ENCODE results near the gene CMC2. TPM values are rescaled to one million over a fixed set of nuclear protein-coding genes. Genes with fewer than 3 reads are reported as not detected.

CMC2 gene
- total RNA-seq, 1 experiment from 2014 or later: 82.0 TPM

- TF ChIP-seq, protein P1, sequence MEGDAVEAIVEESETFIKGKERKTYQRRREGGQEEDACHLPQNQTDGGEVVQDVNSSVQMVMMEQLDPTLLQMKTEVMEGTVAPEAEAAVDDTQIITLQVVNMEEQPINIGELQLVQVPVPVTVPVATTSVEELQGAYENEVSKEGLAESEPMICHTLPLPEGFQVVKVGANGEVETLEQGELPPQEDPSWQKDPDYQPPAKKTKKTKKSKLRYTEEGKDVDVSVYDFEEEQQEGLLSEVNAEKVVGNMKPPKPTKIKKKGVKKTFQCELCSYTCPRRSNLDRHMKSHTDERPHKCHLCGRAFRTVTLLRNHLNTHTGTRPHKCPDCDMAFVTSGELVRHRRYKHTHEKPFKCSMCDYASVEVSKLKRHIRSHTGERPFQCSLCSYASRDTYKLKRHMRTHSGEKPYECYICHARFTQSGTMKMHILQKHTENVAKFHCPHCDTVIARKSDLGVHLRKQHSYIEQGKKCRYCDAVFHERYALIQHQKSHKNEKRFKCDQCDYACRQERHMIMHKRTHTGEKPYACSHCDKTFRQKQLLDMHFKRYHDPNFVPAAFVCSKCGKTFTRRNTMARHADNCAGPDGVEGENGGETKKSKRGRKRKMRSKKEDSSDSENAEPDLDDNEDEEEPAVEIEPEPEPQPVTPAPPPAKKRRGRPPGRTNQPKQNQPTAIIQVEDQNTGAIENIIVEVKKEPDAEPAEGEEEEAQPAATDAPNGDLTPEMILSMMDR (IDR thresholded peaks at IDR 0.05): no peak
- TF ChIP-seq SIN3A (IDR thresholded peaks at IDR 0.05; ENCODE audit: borderline replicate concordance, insufficient read depth, low read depth, low read length) (no peak), REST (IDR thresholded peaks at IDR 0.05; ENCODE audit: insufficient read depth in 1 of 2, low read depth in 2 of 2, low read length in 1 of 2) (no peak), POLR2AphosphoS5 (IDR thresholded peaks at IDR 0.05; ENCODE audit: low read depth, low read length) (no peak)
- intact Hi-C loops (cut with micrococcal nuclease; ENCODE audit: unreplicated experiment) (no loop called here), in situ Hi-C loops (cut with HindIII; ENCODE audit: low pct_unique_long_range_greater_than_20kb, low sequenced_read_pairs) (no loop called here)
- CTCF ChIA-PET: no interaction called here
- H3K4me1 ChIP-seq (ENCODE audit: control insufficient read depth, insufficient read depth, low read length): no peaks in the 10 kb centered on the region
- DNase-seq (ENCODE audit: low read depth, low spot score) (no peak), ATAC-seq (no peak)
- no TSS peak for BruUV-seq (replicated peaks)
- no peak overlapping the region for H3K4me3 ChIP-seq (ENCODE audit: low read depth in 2 of 2, low read length in 2 of 2)
- no peaks in the 10 kb centered on the region for H3K9me3 ChIP-seq (ENCODE audit: control insufficient read depth, insufficient read depth, low read depth, low read length)
- peaks cover 2% of the 10 kb centered on the region; the same call in 1 of the 2 replicates for H3K36me3 ChIP-seq (ENCODE audit: control insufficient read depth, insufficient read depth, low read length)
- H3K27me3 ChIP-seq (ENCODE audit: control insufficient read depth, insufficient read depth, low read length): no peaks in the 10 kb centered on the region
- POLR2A ChIA-PET: no interaction called here
- H3K27ac ChIP-seq (ENCODE audit: low read length): no peak overlapping the region
These were observed 36.1 kb upstream of the CMC2 start for GRCh38 chr16:81042821-81043220.

- intact Hi-C loops (cut with micrococcal nuclease; ENCODE audit: unreplicated experiment) (no loop called here), in situ Hi-C loops (cut with HindIII; ENCODE audit: low pct_unique_long_range_greater_than_20kb, low sequenced_read_pairs) (no loop called here)
- DNase-seq (ENCODE audit: low read depth, low spot score): no peak
- Histone ChIP-seq H3K4me3 (ENCODE audit: low read depth in 2 of 2, low read length in 2 of 2) (no peak overlapping the region), H3K9me3 (ENCODE audit: control insufficient read depth, insufficient read depth, low read depth, low read length) (no peaks in the 10 kb centered on the region), H3K27me3 (ENCODE audit: control insufficient read depth, insufficient read depth, low read length) (no peaks in the 10 kb centered on the region), H3K36me3 (ENCODE audit: control insufficient read depth, insufficient read depth, low read length) (peaks cover 3% of the 10 kb centered on the region), H3K27ac (ENCODE audit: low read length) (no peak overlapping the region), H3K4me1 (ENCODE audit: control insufficient read depth, insufficient read depth, low read length) (no peaks in the 10 kb centered on the region; the same call in 1 of the 2 replicates)
- no TSS peak for BruUV-seq (replicated peaks)
- CTCF ChIA-PET: no interaction called here
- TF ChIP-seq TCF7L2 (IDR thresholded peaks at IDR 0.05; ENCODE audit: low read depth, low read length) (no peak), SIN3A (IDR thresholded peaks at IDR 0.05; ENCODE audit: borderline replicate concordance, insufficient read depth, low read depth, low read length) (no peak), REST (IDR thresholded peaks at IDR 0.05; ENCODE audit: insufficient read depth in 1 of 2, low read depth in 2 of 2, low read length in 1 of 2) (no peak), POLR2AphosphoS5 (IDR thresholded peaks at IDR 0.05; ENCODE audit: low read depth, low read length) (no peak)
- TF ChIP-seq, protein P1 (IDR thresholded peaks at IDR 0.05): no peak
- ATAC-seq: no peak
- POLR2A ChIA-PET: no interaction called here
These were observed 35.0 kb upstream of the CMC2 start for GRCh38 chr16:81041696-81042095.

Measured in Panc1 (cell line).